ENCODE measurements around the gene SCN2B.
A peak's percentile ranks its signal among the peaks of the same experiment; 100 is the strongest.

Gene SCN2B

GRCh38 chr11:118180300-118180703 lies 3.9 kb upstream of the SCN2B start:
- H3K36me3 ChIP-seq: no peaks in the 10 kb centered on the region
- peaks cover 4% of the 10 kb centered on the region; the same call in 1 of the 2 replicates for H3K4me1 ChIP-seq
- peak overlapping the region; percentile 6; the same call in 1 of the 2 replicates for H3K4me3 ChIP-seq (ENCODE audit: low read depth, low read length)
- no peak for TF ChIP-seq CTCF (IDR thresholded peaks at IDR 0.05; ENCODE audit: low read depth, low read length)
- DNase-seq: peak; percentile 75
- H3K27me3 ChIP-seq: peaks cover 7% of the 10 kb centered on the region
- H3K9me3 ChIP-seq: no peaks in the 10 kb centered on the region

- peaks cover 4% of the 10 kb centered on the region; the same call in 1 of the 2 replicates for H3K4me1 ChIP-seq
- no peaks in the 10 kb centered on the region for H3K36me3 ChIP-seq
- H3K27me3 ChIP-seq: no peaks in the 10 kb centered on the region; the same call in 1 of the 2 replicates
- H3K9me3 ChIP-seq: no peaks in the 10 kb centered on the region
- H3K4me3 ChIP-seq (ENCODE audit: low read depth, low read length): no peak overlapping the region
- no peak for TF ChIP-seq CTCF (IDR thresholded peaks at IDR 0.05; ENCODE audit: low read depth, low read length)
- DNase-seq: no peak
Observed at GRCh38 chr11:118176778-118177134, 317 bp upstream of the SCN2B start.

GRCh38 chr11:118175031-118175992 lies 1.1 kb downstream of the SCN2B start:
- DNase-seq: no peak
- Histone ChIP-seq H3K4me3 (ENCODE audit: low read depth, low read length) (no peak overlapping the region), H3K27me3 (peaks cover under 1% of the 10 kb centered on the region), H3K36me3 (no peaks in the 10 kb centered on the region), H3K4me1 (peaks cover 2% of the 10 kb centered on the region; the same call in 1 of the 2 replicates), H3K9me3 (no peaks in the 10 kb centered on the region)
- TF ChIP-seq CTCF (IDR thresholded peaks at IDR 0.05; ENCODE audit: low read depth, low read length): no peak

GRCh38 chr11:118174006-118174567 lies 2.4 kb downstream of the SCN2B start:
- H3K9me3 ChIP-seq: no peaks in the 10 kb centered on the region
- TF ChIP-seq CTCF (IDR thresholded peaks at IDR 0.05; ENCODE audit: low read depth, low read length): no peak
- peaks cover 13% of the 10 kb centered on the region for H3K27me3 ChIP-seq
- H3K36me3 ChIP-seq: no peaks in the 10 kb centered on the region
- no peak for DNase-seq
- H3K4me1 ChIP-seq: no peaks in the 10 kb centered on the region
- H3K4me3 ChIP-seq (ENCODE audit: low read depth, low read length): no peak overlapping the region

- Histone ChIP-seq H3K4me1 (no peaks in the 10 kb centered on the region), H3K27me3 (peaks cover 29% of the 10 kb centered on the region), H3K9me3 (no peaks in the 10 kb centered on the region), H3K36me3 (no peaks in the 10 kb centered on the region), H3K4me3 (ENCODE audit: low read depth, low read length) (no peak overlapping the region)
- DNase-seq: no peak
- TF ChIP-seq CTCF (IDR thresholded peaks at IDR 0.05; ENCODE audit: low read depth, low read length): no peak
Observed at GRCh38 chr11:118172356-118172755, 4.1 kb downstream of the SCN2B start.

Data from BE2C (cell line).